BE2C (cell line): Measurements from ENCODE around the gene TBL3.

ENCODE experiments used
- DNase-seq: peaks from one replicate; pipeline ENCODE4 v3.0.0-alpha.2; 2020
- H3K27me3 ChIP-seq: fragments of 250-450 bp; sonication (Bioruptor Pico); 2 replicates; pipeline ENCODE4 v1.5.1; 2020; ENCODE audit warnings: mild to moderate bottlenecking
- H3K36me3 ChIP-seq: fragments of 250-450 bp; sonication (Bioruptor Pico); 2 replicates; pipeline ENCODE4 v1.5.1; 2020; ENCODE audit warnings: mild to moderate bottlenecking
- H3K4me1 ChIP-seq: fragments of 250-450 bp; sonication (Bioruptor Pico); 2 replicates; pipeline ENCODE4 v1.5.1; 2020
- H3K4me3 ChIP-seq: 2 replicates; pipeline ENCODE4 v1.5.1; 2011; ENCODE audit warnings: low read depth, low read length
- H3K9me3 ChIP-seq: fragments of 250-450 bp; sonication (Bioruptor Pico); 2 replicates; pipeline ENCODE4 v1.5.1; 2020
- CTCF ChIP-seq: IDR thresholded peaks from 2 replicates; pipeline ENCODE4 v1.5.1; 2012; ENCODE audit warnings: mild to moderate bottlenecking, low read depth, low read length

Gene TBL3

DNA sequence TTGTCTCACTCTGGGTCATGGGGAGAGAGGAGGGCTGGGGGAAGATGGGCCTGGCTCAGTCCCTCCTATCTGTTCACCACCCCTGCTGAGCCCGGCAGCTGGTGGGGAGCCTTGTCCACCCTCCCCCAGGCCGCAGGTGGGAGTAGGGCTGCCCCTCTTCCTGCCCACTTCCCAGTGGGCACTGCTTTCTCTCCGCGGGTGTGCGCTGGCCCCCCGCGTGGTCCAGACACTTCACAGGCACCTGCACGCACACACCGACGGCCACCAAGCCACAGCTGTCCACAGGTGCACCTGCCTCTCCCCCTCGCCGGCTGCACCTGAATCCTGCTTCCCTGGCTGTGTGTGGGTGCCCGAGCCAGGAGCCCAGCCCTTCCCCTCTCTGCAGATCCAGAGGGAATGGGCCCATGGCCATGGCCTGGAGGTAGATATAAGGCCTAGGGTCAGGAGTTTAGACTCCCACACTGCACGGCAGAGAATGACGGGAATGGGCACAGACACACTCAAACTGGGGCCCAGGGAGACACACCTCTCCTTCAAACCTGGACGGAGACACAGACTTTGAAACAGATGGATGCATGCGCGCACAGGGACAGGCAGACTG, 56.9 kb downstream of the TBL3 start:
- H3K36me3 ChIP-seq = no peaks in the 10 kb centered on the region
- H3K27me3 ChIP-seq = no peaks in the 10 kb centered on the region
- no peak overlapping the region for H3K4me3 ChIP-seq
- no peak for TF ChIP-seq CTCF
- peaks cover 6% of the 10 kb centered on the region for H3K4me1 ChIP-seq
- no peaks in the 10 kb centered on the region for H3K9me3 ChIP-seq
- DNase-seq = no peak

DNA sequence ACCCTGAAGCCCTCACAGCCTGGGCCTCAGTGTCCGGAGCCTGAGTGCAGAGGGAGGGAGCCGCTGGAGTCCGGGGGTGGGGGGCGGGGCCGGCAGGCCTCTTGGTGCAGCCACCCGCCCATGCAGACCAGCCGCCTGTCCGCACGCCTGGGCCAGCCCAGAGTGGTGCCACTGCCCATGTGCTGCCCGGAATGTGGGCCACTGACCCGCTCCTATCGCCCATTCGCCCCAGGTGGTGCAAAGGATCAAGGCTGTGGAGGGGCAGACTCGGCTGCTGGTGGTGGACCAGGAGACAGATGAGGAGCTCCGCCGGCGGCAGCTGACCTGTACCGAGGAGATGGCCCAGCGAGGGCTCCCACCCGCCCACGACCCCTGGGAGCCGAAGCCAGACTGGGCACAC, 57.5 kb downstream of the TBL3 start:
- Histone ChIP-seq H3K4me1 (peaks cover 7% of the 10 kb centered on the region), H3K9me3 (no peaks in the 10 kb centered on the region), H3K27me3 (no peaks in the 10 kb centered on the region), H3K36me3 (no peaks in the 10 kb centered on the region), H3K4me3 (no peak overlapping the region)
- no peak for DNase-seq
- no peak for TF ChIP-seq CTCF

- Histone ChIP-seq H3K4me1 (peaks cover 7% of the 10 kb centered on the region), H3K4me3 (no peak overlapping the region), H3K9me3 (no peaks in the 10 kb centered on the region), H3K27me3 (no peaks in the 10 kb centered on the region), H3K36me3 (no peaks in the 10 kb centered on the region)
- TF ChIP-seq CTCF = no peak
- DNase-seq = no peak
Measured at GRCh38 chr16:2030036-2030435, 58.2 kb downstream of the TBL3 start.

DNA sequence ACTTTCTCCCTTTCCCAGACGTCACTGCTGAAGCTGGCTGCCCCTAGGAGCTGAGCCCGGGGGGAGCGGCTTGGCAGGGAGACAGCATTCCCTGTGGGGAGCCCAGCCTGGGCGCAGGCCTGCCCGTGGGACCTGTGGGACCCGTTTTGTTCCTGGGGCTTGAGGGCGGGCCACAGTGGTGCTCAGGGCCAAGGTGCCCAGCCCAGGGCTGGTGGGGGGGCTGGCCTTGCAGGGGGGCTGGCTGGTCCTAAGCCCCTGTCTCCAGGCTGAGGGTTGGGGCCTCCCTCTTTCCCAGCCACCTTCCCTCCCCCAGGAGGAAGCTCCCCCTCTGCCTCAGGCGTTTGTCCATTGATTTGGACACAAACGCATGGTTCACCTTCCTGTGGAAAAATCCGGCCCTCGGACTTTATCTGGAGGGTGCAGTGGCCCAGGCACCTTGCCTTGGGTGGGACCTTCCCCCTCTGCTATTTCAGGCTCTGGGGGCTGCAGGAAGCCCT, 59.3 kb downstream of the TBL3 start:
- Histone ChIP-seq H3K36me3 (no peaks in the 10 kb centered on the region), H3K4me1 (peaks cover 15% of the 10 kb centered on the region), H3K9me3 (no peaks in the 10 kb centered on the region), H3K27me3 (no peaks in the 10 kb centered on the region), H3K4me3 (no peak overlapping the region)
- TF ChIP-seq CTCF = no peak
- no peak for DNase-seq
